ENCODE measurements around the gene COQ7.

COQ7 gene

DNA sequence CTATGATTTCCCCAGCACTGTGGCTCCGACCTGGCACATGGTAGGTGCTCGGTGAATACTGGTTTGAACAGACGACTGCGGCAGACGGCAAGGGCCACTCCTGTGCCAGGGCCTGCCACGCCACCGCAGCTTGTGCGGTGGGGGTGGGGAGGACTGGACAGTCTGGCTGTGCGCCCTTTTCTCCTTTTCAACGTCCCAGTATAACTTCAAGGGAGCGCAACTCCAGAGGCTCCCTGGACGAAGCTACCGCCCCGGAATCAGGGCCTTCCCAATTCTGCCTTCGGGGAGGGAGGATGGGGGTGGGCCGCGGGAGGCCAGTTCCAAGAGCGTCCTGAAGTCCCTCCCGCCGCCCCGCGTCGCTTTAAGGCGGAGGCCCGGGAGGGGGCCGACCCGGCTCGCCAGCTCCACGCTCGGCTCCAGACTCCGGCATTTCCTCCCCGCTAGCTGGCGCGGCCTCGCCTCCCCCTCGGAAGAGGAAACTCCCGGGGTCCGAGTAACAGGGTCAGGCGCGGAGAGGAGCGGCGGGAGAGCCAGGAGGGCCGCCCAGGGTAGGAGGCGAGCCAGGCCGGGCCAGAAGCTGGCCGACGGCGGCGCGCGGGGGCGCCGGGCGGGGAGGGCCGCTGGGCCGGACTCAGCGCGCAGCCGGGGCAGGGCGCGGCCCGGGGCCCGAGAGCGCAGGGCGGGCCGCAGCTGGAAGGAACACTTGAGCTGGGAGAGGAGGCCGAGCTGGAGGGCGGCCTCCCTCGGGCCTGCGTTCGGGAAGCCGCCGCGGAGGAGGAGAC lies 46.4 kb downstream of the COQ7 start, which contains the start of gene ITPRIPL2:
ITPRIPL2 (plus strand) TSS at position 388 of the 782 bp plus-strand sequence. CDS start 498 bp downstream, outside the sequence.
- DNase-seq: peak in 1 of 2 donors; percentile 26

DNA sequence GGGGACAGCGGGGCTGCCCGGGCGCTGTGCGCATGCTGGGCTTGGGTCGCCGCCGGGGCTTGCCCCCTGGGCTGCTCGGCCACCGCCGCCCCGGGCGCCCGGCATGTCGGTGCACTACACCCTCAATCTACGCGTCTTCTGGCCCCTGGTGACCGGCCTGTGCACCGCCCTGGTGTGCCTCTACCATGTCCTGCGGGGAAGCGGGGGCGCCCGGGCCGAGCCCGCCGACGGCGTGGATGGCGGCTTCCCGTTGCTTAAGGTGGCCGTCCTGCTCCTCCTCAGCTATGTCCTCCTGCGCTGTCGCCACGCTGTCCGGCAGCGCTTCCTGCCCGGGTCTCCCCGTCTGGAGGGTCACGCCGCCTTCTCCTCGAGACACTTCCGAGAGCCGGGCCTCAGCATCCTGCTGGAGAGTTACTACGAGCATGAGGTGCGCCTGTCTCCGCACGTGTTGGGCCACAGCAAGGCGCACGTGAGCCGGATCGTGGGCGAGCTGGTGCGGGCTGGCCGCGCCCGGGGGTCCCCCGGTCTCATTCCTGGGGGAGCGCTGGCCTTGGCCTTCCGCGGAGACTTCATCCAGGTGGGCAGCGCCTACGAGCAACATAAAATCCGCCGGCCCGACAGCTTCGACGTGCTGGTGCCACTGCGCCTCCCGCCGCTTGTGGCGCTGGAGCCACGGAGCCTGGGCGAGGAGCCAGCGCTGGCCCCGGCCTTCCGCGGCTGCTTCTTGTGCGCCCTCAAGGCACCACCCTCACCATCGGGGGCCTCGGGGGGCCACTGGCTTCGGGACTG lies 47.1 kb downstream of the COQ7 start:
- no peak for DNase-seq

DNA sequence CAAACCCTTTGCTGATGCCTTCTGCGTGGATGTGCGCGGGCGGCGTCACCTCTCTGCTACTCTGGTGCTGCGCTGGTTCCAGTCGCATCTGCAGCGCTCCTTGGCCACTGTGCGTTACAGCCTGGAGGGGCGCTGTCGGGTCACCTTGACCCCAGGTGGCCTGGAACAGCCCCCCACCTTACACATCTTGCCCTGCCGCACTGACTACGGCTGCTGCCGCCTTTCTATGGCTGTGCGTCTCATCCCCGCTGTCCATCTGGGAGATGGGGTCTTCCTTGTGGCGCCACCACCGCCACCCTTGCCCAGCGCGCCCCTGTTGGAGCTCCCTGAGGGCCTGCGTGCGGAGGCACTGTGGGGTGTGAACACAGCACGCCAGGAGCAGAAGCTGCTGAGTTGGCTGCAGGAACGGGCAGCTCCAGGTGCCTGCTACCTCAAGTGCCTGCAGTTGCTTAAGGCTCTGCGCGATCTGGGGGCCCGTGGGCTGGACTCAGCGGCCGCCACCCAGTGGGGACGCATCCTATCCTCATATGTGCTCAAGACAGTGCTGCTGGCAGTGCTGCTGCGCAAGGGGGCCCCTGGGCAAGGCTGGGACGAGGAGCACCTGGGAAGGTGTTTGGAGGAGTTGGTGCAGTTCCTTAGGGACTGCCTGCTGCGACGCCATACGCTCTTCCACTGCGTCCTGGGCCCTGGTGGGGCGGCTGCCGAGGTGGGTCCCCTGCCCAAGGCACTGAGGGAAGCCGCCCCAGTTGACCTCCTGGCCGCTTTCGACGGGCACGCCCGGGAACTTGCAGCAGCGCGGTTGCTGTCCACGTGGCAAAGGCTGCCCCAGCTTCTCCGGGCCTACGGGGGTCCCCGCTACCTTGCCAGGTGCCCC lies 48.0 kb downstream of the COQ7 start:
- DNase-seq: no peak

DNA sequence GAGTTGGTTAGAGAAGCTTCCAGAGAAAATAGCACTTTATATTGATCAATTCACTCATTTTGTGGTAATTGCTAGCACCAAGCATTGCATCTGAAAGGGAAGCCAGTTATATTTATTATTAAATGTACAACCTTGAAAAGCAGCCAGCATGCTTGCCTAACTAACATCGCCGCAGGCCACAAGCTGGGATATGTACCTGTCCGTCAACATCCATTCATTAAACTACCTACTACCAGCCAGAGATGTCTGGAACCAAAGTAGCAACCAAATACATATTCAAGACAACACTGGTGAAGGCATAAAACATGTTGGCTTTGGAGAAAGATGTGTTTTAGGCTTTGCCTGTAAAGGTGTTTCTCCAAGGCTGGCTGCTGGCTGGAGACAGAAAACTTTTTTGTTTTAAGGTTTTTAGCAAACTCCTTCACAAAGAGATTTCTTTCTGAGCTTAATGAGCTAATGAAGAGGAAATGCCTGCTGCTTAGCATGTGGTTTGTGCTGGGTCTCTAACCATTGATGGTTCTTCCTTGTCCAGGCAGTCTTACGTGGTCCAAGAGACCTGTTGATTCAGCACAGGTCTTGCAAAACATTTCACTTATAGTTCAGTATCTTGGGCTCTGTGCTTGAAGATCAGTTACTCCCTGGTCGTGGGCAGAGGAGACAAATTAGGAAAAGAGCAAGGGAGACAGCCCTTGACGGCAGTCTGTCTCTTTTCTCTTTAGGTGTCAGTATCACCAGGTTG lies 49.5 kb downstream of the COQ7 start:
- no peak for DNase-seq

DNA sequence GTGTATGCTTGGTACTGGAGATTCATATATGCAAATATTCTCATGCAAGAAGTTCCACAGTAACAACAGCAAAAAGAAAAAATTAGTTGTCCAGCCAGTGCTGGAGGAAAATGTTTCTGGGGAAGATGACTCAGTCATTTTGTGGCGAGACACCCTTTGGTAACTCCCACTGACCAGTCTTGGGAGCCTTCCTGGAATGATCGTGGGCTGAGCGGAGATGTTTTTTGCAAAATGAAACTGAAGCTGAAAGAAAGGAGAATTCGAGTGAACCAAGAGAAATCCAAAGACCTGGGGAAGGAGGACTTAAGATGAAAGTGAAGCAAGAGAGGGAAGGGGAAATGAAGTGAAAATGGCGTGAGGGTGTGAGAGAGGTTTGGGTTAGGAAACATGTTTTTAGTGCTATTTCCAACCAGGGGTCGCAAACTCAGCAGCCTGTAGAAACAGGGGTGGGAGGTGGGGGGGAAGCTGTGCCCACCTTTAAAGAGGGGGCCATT lies 51.6 kb downstream of the COQ7 start:
- DNase-seq: peak; percentile 41 to 49

DNA sequence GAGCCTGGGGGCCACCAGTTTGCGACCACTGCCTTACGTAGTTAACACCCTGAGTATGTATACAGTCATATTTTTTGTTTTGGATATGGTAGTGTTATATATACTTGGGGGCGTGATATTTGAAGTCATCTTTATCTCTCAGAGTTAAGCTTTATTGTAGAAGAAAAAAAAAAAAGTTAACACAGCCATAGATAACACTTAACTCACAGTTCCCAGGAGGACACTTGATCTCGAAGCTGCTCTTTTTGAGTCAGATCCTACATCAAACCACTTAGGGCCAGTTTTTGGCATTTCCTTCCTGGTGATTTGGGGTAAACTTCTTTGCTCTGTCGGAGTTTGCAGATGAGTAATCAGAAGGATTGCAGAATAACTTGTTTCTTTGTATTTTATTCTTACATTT lies 52.1 kb downstream of the COQ7 start:
- no peak for DNase-seq

DNA sequence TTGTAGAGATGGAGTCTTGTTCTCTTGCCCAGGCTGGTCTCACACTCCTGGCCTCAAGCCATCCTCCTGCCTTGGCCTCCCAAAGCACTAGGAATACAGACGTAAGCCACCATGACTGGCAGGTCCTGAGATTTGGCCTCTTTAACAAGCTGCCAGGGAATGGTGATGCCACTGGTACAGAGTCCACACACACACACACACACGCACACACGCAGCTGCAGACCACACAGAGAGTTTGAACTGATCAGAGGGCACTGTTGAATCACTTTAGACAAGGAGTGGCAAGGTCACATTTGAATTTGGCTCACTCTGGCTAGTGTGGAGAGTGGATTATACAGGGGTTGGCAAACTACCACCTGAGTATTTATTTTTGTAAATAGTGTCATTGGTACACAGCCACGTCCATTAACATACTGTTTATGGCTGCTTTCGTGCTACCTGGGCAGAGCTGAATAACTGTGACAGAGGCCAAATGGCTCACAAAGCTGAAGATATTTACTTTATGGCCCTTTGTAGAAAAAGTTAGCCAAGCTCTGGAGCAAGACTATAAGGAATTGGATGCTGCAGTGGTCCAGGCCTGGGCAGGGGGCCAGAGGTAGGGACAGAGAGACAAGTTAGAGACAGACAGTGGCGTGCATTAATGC lies 56.2 kb downstream of the COQ7 start:
- DNase-seq: no peak

DNA sequence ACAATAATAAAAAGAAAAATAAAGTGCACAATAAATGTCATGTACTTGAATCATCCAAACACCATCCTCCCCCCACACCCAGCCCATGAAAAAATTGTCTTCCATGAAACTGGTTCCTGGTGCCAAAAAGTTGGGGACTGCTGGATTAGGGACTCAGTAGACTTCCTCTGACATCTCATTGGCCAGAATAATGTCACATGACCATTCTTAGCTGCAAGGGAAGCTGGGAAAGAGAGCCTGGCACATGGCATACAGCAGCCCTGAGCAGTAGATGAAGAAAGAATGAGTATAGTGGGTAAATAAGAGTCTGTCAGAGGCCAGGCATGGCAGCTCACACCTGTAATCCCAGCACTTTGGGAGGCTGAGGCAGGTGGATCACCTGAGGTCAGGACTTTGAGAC lies 58.9 kb downstream of the COQ7 start:
- DNase-seq: no peak

DNA sequence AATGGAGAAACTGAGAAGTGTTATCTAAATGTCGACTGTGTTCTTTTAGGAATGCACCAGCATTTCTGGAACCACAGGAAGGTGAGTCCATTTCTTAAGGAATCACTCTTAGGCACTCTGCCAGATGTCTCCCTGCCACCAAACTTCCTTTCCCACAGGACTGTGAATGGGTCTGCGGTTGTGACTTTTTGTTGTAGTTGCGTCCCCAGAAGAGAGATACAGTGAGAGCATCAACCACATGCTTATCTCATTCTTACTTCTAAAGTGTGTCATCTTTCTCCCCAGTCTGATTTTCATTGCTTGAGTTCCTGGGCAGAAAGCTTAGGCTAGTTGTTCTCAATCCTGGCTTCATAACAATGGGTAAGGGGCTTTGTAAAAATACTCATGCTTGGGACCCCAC lies 59.8 kb downstream of the COQ7 start:
- DNase-seq: no peak

DNA sequence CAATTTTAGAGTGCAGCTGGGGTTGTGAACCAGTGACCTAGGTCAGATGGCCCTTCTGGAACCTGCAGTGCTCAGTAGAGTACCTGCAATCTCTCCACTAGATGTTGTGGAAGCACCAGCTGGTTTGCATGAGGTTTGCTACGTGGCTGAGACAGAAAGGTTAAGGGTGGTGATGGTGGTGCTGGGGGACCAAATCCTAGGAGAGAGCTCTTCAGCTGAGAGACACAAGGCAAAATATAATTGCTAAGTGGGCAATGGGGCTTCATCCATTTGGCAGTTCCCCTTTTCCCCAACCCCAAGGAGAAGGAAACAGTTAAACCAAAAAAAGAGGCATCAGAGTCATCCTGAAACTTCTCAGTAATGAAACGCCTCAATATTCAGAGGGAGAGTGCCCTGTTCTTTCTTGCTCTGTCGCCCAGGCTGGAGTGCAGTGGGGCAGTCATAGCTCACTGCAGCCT lies 60.3 kb downstream of the COQ7 start:
- no peak for DNase-seq

DNA sequence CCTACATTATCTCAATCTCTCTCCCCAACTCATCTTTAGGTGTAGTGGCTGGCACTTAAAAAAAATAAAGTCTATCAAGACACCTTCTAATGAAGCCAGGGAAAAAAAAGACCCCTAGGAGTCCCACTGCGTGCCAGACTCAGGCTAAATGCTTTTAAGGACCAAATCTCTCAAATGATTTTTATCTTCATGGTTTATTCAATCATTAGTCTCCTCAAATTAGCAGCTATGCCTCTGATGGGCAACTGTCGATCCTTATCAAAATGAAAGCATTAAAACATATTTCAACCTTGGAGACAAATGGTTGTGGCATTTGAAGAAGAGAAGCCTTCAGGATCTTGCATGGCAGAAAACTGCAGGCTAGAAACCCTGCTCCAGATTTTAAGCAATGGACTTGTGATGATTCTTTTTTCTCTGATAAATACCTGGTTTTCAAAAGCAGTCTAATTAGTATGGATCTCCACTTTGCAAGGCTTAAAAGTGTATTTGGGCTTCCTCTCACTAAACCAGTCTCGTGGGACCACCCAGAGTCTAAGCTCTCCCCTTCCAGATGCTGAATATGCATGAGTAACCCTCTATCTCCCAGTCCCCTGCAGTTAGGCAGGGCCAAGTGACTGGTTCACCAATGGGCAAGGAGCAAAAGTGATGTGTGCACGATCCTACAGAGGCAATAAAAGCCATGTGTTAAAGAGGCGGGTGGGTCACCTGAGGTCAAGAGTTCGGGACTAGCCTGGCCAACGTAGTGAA lies 61.2 kb downstream of the COQ7 start:
- DNase-seq: no peak

All from stimulated activated CD4-positive, alpha-beta T cell treated with anti-CD3 and anti-CD28 coated beads, Interleukin-2, amount 100 ng/mL, for 48 hours (primary cell).